NCI-H446 treated with DMSO at 0.1 percent for 48 hours (cell line): ENCODE measurements around the gene C22orf23.
"Not testable (repeated sequence)": the region's sequence is repeated elsewhere in the genome, so short reads cannot be mapped to it uniquely, and the experiment has no call there.

Source experiments
- DNase-seq: peaks from one replicate; lab custom pipeline; 2025; lab: John Stamatoyannopoulos, UW

The C22orf23 gene

GRCh38 chr22:37982151-37982785, 28.9 kb upstream of the C22orf23 start:
- no peak for DNase-seq

GRCh38 chr22:37981282-37982011, 28.0 kb upstream of the C22orf23 start:
- no peak for DNase-seq

- DNase-seq, result no peak
Measured at GRCh38 chr22:37979782-37980181, 26.4 kb upstream of the C22orf23 start.

- no peak for DNase-seq
Measured at GRCh38 chr22:37976547-37976946, 23.1 kb upstream of the C22orf23 start.

- DNase-seq, result not testable (repeated sequence)
Measured at GRCh38 chr22:37976022-37976421, 22.6 kb upstream of the C22orf23 start.

GRCh38 chr22:37975153-37975552, 21.8 kb upstream of the C22orf23 start:
- DNase-seq, result no peak

- DNase-seq, result no peak
Measured at GRCh38 chr22:37973271-37974170, 20.1 kb upstream of the C22orf23 start.

- peak; percentile 23 for DNase-seq
Measured at GRCh38 chr22:37972527-37972926, 19.1 kb upstream of the C22orf23 start.

- no peak for DNase-seq
Measured at GRCh38 chr22:37971475-37972434, 18.4 kb upstream of the C22orf23 start.

GRCh38 chr22:37970864-37971263, 17.5 kb upstream of the C22orf23 start:
- DNase-seq, result no peak

GRCh38 chr22:37968452-37969251, 15.3 kb upstream of the C22orf23 start:
- DNase-seq, result no peak

- DNase-seq, result no peak
Measured at GRCh38 chr22:37967637-37968451, 14.4 kb upstream of the C22orf23 start.

GRCh38 chr22:37967147-37967546, 13.7 kb upstream of the C22orf23 start:
- DNase-seq, result no peak

- DNase-seq, result no peak
Measured at GRCh38 chr22:37965940-37966664, 12.7 kb upstream of the C22orf23 start.

GRCh38 chr22:37961062-37961461, 7.7 kb upstream of the C22orf23 start:
- DNase-seq, result no peak

GRCh38 chr22:37959231-37959825, 5.9 kb upstream of the C22orf23 start:
- no peak for DNase-seq

GRCh38 chr22:37957232-37957631, 3.8 kb upstream of the C22orf23 start:
- no peak for DNase-seq

GRCh38 chr22:37955825-37956397, 2.5 kb upstream of the C22orf23 start:
- DNase-seq, result not testable (repeated sequence)
